CD4-positive, alpha-beta T cell treated with Interleukin-17A for 1 hour (primary cell): ENCODE measurements around the gene COL18A1.

ENCODE experiments used
- DNase-seq: peaks from one replicate; pipeline ENCODE4 v3.0.0-alpha.2; 2020

The COL18A1 gene

DNA sequence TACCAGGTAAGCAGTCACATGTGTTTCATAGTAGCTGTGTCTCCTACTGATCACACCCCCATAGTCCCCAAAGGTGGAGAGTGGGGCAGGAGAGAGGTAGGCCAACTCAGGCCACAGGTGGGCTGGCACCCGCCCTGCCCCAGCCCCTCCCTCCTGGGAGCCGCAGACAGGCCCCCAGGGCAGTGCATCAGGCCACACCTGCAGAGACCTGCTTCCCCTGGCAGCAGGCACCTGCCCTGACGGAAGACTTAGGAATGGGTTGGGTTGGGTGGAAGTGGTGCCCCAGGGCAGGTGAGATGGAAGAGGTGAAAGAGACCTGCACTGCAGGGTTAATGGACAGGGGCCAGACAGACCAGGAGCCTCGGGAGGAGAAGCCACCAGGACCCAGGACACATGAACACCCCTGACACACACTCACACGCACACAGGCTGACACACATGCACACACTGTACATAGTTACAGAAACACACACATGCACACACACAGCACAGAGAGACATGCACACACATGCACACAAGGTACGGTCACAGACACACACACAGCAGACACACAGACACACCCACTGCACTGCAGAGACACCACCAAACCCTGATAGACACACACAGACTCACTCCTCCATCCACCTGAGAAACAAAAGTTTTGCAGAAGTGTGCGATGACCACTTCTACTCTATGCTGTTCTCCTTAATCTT is 1.7 kb upstream of the COL18A1 start:
- DNase-seq = no peak

- no peak for DNase-seq
Measured at GRCh38 chr21:45403825-45404729, 888 bp upstream of the COL18A1 start.

DNA sequence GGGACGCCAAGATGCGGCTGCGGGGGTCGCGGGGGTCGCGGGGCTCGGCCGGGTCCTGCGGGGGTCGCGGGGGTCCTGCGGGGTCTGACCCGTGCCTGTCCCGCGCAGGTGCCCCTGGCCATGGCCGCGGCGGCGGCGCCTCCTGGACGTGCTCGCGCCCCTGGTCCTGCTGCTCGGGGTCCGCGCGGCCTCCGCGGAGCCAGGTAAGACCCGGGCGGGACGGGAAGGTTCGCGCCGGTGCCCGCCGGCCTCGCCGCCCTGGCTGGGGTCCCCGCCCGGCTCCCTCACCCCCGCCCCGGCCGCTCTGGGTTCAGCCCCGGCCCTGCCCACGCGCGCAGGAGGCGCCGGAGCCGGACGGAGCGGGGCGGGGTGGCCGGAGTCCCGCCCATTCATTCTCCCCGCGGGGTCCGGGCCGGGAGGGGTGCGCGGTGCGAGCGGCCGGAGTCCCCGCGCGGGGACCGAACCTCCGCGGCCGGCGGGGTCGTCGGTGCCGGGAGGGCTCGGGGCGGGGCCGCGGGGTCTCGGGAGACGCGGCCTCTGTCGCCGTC is 380 bp downstream of the COL18A1 start:
- DNase-seq = no peak

DNA sequence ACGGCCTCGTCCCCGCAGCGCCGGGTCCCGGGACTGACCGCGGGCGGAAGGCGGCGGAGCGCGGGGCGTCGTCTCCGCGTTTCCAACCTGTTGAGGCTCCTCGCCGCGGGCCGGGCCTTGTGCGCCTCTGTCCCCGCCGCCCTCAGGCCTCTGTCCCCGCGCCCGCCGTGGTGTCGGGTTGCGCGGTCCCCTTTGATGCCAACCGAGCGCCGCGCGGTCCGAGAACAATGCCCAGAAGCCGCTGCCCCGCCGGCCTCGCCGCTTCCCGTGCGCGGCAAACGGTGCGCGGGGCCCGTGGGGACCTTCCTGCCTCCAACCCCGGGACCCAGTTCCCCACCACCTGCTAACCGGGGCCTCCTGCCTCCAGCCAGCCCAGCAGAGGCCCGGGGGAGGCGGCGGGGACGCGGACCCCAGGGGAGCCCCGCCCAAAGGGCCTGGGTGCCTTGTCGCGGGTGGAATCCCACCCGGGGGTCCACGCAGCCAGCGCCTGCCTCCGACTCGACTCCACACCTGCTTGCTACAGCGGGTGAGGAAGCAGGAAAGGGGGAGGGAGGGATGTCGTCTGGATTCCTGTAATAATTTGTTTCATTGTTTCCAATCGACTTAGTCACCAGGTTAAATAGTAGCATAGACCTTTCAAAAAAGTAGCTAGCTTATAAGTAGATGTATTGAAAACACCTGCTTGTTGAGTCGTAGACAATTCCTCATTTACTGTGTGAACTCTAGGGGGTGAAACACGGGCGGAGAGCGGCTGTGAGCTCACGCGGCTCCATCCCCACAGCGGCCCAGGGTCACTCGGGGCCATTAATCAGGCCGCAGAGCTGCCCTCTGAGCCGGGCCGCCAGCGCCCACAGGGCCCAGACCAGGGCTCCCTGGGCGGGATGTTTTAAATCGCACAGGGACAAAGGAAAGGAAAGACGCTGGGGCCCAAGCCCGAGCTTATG is 1.1 kb downstream of the COL18A1 start:
- no peak for DNase-seq

DNA sequence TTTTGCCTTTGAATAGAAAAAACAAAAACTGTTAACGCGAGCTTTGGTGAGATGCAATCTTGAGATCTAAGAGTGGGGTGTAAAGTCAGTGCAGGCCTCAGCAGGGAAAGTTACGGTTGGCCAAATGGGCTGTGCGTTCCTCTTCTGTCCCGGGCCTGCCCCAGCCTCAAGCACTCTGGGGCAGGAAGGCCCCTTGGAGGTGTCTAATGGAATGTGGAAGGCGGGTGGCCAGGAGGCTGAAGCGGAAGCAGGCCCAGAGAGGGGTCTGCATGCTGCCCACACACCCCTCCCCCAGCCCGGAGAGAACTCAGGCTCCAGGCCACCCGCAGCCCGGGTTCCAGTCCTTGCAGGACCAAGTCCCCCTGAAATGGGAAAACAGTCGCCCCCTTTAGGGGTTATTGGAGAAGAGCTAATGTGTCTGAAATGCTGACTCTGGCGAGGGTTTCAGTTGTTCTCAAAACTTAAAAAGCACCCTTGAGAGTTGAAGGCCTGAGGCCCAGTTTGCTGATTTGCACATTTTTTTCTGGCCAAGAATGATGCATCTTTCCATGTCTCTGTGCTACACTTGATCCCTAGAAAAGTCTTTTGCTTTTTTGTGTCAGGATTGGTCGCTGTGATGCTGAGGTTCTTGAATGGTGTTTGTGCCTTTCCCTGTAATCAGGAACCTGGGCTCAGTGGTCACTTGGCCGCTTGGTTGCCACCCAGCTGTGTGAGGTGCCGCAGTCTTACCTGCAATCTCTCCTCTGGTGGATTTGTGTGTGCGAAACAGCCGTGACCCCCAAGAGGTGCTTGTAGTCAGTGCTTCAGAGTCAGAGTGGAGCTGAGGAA is 2.0 kb downstream of the COL18A1 start:
- DNase-seq = no peak

DNA sequence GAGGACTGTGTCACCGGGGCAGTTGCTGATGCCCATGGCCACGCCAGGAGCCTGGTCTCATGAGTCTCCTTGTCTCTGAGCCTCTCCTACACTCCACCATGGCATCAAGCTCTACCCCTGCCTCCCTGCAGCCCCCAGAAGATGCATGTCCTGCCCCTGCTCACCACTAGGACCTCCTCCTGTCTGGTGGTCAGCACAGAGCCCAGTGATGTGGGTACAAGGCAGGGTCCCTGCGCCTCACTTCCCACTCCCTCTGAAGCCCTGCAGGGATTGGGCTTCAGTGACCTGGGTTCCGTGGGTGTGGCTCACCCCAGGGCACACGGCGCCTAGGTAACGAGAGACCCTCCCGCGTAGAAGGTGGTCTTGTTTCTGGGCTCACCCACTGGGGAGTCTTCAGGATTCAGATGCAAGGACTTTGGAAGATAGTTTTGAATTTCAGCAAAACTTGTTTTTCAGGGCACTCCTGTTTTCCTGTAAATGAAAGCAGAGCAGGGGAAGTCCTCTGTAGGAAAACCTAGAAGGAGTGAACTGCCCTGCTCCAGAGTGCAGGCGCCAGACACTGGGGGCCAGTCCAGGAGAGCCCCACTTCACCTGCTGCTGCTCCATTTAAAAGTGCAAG is 2.8 kb downstream of the COL18A1 start:
- no peak for DNase-seq

DNA sequence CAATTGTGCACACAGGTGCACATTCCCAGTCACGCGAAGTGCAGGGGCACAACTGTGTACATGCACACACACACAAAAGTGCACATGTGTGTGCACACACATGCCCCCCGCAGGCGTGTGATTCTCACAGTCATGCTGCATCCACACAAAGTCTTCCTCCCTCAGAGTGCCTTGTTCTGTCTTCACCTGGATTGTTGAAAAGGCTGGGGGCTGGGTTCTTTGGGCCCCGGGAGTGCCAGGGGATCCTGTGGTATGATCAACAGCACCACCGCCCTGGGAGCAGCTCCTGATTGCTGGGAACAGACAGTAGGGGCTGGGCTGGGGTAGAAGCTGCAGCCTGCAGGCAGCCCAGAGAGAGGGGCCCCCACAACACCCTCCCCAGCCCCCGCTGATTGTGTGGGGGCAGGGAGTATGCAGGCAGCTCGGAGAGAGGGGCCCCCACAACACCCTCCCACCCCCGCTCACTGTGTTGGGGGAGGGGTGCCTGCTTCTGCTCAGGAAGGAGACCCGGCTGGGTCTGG is 3.4 kb downstream of the COL18A1 start:
- DNase-seq = no peak

DNA sequence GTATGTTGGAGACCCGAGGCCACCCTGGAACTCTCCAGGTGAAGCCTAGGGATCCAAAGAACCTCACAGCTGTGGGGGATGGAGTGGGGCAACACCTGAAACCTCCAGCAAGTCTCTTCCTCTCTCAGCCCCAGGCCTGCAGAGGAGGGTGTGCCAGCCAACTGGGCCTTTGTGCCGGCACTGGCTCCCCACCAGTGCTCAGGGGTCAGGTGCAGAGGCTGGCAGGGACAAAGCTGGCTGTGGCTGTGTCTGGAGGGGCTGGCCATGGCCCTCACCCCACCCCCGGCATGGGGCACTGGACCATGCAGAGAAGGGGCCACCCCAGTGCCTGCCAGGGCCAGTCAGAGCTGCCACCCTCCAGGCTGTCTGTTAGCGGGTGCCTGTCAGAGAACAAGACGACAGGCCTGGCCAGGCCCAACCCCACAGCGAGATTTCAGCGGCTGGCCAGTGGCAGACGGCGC is 3.9 kb downstream of the COL18A1 start:
- no peak for DNase-seq

GRCh38 chr21:45409466-45410150 is 4.6 kb downstream of the COL18A1 start:
- DNase-seq = no peak

GRCh38 chr21:45410151-45410864 is 5.3 kb downstream of the COL18A1 start:
- DNase-seq = no peak

GRCh38 chr21:45410865-45411809 is 6.2 kb downstream of the COL18A1 start:
- DNase-seq = no peak

DNA sequence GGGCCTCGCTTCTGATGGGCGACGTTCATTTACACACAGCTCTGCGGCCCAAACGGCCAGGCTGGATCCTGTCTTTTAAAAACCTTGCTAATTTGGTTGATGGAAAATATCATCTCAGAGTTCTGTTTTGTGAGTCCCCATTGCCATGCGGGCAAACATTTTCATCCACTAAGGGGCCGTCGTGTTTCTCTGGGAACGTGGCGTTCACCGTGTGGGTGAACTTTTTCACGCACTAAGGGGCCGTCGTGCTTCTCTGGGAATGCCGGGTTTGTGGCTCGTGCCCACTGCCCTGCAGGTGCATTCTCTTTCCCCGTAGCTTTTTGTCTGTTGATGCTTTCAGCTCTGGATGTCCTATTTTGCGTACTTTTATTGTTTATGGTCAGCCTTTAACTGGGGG is 6.8 kb downstream of the COL18A1 start:
- no peak for DNase-seq

DNA sequence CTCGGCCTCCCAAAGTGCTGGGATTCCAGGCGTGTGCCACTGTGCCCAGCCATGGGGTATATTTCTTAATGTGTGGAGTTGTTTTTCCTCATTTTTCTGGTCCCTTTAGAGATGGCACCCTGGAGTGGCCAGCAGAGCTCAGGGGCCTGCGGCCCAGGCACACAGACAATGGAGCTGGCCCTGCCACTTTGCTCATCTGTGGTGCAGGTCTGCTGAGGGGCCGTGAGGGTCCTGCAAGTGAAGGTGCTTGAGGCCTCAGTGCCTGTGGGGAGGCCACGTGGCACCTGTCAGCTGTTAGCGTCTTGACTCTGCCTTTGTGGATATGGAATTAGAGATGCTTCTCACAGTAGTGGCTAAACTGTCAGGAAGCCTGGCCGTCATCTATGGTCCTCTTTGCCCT is 7.5 kb downstream of the COL18A1 start:
- DNase-seq = no peak

DNA sequence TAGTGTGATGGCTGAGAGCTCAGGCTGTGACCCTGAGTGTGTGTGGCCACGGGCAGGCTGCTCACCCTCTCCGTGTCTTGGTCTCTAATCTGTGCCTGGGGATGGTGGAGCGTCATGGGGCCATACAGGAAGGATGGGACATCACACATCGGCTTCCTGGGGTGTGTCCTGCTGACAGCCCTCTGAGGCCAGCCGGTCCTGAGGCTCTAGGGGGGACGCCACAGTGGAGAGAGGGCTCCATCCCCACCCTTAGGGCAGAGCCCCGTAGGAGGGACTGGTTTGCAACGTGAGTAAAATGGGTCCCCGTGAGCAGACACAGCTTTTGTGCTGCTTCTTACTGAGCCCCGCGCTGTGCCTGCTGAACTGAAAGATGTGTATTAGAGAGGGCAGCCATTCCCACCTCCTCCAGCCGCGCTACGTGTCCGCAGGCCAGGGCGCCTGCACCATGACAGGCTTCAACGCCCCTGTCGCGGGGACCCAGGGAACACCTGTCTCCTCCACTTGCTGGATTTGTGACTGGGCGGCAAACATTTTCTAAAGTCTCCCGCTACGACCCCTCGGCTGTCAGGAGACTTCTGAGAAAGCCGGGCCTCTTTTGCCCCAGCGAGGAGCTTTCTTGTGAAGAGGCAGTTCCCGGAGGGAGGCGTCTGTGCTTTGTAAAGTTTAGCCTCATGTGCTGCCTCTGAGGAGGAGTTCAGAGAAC is 8.1 kb downstream of the COL18A1 start:
- no peak for DNase-seq

DNA sequence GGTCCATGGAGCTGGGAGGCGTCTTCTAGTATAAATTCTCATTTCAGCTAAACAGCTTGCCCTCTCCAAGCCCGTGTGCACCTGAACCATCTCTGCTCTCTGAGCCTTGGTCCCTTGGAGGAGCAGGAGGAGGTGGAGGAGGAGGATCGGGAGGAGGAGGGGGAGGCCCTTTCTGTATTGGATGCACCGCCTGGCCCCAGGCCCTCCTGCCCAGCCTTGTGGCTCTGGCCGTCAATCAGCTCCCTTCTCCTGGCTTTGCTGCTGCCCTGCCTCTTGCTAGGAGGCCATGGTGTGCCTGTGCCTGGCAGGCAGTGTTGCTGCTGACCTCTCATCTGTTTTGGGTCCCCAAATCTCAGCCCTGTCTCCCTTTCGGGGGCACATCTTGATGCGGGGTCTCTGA is 9.0 kb downstream of the COL18A1 start:
- DNase-seq = no peak

DNA sequence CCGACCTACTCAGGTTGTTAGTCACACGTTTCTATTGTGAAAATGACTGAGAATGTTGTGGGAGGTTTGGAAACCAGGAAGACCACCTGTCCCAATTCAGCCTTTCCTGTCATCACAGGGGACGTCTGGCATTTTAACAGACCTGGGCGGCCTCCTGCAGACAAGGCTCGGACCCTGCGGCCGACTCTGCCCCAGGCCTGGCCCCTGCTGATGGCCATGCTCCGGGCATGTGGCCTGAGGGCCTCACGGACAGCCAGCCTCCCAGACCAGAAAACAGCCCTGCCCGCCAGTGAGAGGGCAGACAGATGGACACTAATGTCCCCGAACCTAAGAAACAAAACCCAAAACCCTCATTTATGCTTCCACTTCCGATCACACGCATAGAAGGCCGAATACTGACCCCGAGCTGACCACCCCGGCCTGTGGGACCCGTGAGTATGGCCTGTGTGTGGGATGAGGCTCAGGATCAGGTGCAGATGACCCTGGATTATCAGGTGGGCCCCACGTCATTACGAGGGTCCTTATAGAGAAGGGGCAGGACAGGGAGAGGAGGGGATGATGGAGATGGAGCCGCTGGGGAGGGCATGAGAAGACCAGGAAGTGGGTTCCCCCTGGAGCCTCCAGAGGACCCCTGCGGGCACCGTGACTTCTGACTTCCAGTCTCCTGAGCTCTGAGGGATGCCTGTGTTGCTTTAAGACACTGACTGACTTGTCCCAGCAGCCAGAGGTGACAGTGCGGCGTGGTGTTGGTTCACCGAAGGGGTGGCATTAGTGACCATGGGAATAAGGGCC is 9.6 kb downstream of the COL18A1 start:
- no peak for DNase-seq
